WTC11 (cell line): ENCODE results near the gene ELFN1.

Source experiments
- ATF6 ChIP-seq: sonication (generic); formaldehyde crosslinking; IDR thresholded peaks from 2 replicates; pipeline ENCODE4 v1.8.1; 2023; ENCODE audit warnings: mild to moderate bottlenecking, missing genetic modification reagents
- CREB1 ChIP-seq: sonication (generic); formaldehyde crosslinking; IDR thresholded peaks from 2 replicates; pipeline ENCODE4 v1.8.0; 2023; ENCODE audit warnings: mild to moderate bottlenecking, missing genetic modification reagents
- CTCF ChIP-seq: fragments of 200-600 bp; IDR thresholded peaks from 2 replicates; pipeline ENCODE4 v1.8.0; 2022; ENCODE audit warnings: antibody characterized with exemption
- E2F5 ChIP-seq: sonication (generic); formaldehyde crosslinking; IDR thresholded peaks from 2 replicates; pipeline ENCODE4 v1.8.1; 2022; ENCODE audit warnings: mild to moderate bottlenecking, moderate library complexity, missing genetic modification reagents
- ETV6 ChIP-seq: sonication (generic); formaldehyde crosslinking; IDR thresholded peaks from 2 replicates; pipeline ENCODE4 v1.8.1; 2022; ENCODE audit warnings: mild to moderate bottlenecking, missing genetic modification reagents
- KAT7 ChIP-seq: sonication (generic); formaldehyde crosslinking; IDR thresholded peaks from 2 replicates; pipeline ENCODE4 v1.8.1; 2023; ENCODE audit warnings: missing genetic modification reagents, mild to moderate bottlenecking, borderline replicate concordance
- MAX ChIP-seq: sonication (generic); formaldehyde crosslinking; IDR thresholded peaks from 2 replicates; pipeline ENCODE4 v1.8.0; 2022; ENCODE audit warnings: mild to moderate bottlenecking, missing genetic modification reagents
- NR2C2 ChIP-seq: sonication (generic); formaldehyde crosslinking; IDR thresholded peaks from 2 replicates; pipeline ENCODE4 v1.8.0; 2022; ENCODE audit warnings: mild to moderate bottlenecking, missing genetic modification reagents
- ZBTB43 ChIP-seq: sonication (generic); formaldehyde crosslinking; IDR thresholded peaks from 2 replicates; pipeline ENCODE4 v1.8.1; 2023; ENCODE audit warnings: mild to moderate bottlenecking, missing genetic modification reagents
- ZNF121 ChIP-seq: sonication (generic); formaldehyde crosslinking; IDR thresholded peaks from 2 replicates; pipeline ENCODE4 v1.8.0; 2023; ENCODE audit warnings: missing genetic modification reagents
- ZNF138 ChIP-seq: sonication (generic); formaldehyde crosslinking; conservative IDR thresholded peaks from 2 replicates; pipeline ENCODE4 v1.8.1; 2022; ENCODE audit warnings: mild to moderate bottlenecking, moderate library complexity, missing genetic modification reagents

GRCh38 chr7:1709281-1709680, 39.2 kb downstream of the ELFN1 start:
- no peak for TF ChIP-seq CTCF
- TF ChIP-seq ATF6, result no peak
- TF ChIP-seq CREB1 (CRISPR knock-in tag), result no peak
- TF ChIP-seq ZBTB43, result no peak
- no peak for TF ChIP-seq ZNF121 (CRISPR knock-in tag)
- no peak for TF ChIP-seq E2F5 (CRISPR knock-in tag)
- no peak for TF ChIP-seq MAX (CRISPR knock-in tag)
- TF ChIP-seq ETV6 (CRISPR knock-in tag), result no peak
- TF ChIP-seq KAT7 (CRISPR knock-in tag), result no peak
- TF ChIP-seq NR2C2 (CRISPR knock-in tag), result no peak
- TF ChIP-seq ZNF138, result no peak
